Stimulated activated CD4-positive, alpha-beta T cell treated with anti-CD3 and anti-CD28 coated beads, Interleukin-15, amount 100 ng/mL, for 48 hours (primary cell): ENCODE measurements around the gene SENP7.
"Not testable (repeated sequence)": the region's sequence is repeated elsewhere in the genome, so short reads cannot be mapped to it uniquely, and the experiment has no call there.

Experiments used
- DNase-seq, 2 donors: peaks; one replicate each; pipeline ENCODE4 v3.0.0-alpha.2; 2020; ENCODE audit warnings: low read depth in 2 of 2

The SENP7 gene

DNA sequence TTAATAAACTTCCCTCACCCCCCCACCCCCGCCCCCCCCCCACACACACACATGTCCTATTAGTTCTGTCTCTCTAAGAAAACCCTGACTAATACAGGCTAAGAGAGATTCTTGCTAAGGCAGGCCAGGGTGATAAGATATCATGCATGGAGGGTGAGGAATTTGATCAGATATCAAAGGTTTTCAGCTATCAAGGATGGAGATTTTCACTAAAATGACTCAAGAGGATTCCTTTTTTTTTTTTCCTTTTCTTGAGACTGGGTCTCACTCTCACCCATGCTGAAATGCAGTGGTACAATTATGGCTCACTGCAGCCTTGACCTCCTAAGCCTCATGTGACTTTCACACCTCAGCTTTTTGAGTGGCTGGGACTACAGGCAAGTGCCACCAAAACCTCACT is 14.9 kb upstream of the SENP7 start:
- no peak for DNase-seq

- DNase-seq = no peak
Measured at GRCh38 chr3:101527441-101527840, 14.4 kb upstream of the SENP7 start.

- DNase-seq = no peak
Measured at GRCh38 chr3:101521211-101521701, 8.2 kb upstream of the SENP7 start.

GRCh38 chr3:101519685-101520365 is 6.8 kb upstream of the SENP7 start:
- DNase-seq = no peak

- DNase-seq = peak in 1 of 2 donors; percentile 38
Measured at GRCh38 chr3:101518421-101518871, 5.4 kb upstream of the SENP7 start.

- no peak for DNase-seq
Measured at GRCh38 chr3:101513419-101513986, 491 bp upstream of the SENP7 start.

- no peak for DNase-seq
Measured at GRCh38 chr3:101512396-101512645, 691 bp downstream of the SENP7 start.

DNA sequence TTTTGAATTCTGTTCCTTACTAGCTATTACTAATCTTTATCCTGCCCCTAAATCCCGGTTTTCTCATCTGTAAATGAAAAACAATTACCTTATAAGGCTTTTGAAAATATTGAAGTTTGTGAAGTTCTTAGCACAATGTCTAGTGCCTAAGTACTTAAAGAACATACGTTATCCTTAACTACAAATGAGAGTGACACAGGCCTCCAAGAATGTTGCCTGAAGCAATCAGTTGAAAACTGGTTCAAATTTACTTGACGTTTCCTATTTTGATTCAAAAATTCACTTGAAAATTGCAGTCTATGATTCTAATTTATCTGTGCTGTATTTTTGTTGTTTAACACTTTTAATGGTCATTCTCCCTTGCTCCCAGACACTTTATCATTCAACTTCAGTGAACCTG is 3.2 kb downstream of the SENP7 start:
- DNase-seq = no peak

DNA sequence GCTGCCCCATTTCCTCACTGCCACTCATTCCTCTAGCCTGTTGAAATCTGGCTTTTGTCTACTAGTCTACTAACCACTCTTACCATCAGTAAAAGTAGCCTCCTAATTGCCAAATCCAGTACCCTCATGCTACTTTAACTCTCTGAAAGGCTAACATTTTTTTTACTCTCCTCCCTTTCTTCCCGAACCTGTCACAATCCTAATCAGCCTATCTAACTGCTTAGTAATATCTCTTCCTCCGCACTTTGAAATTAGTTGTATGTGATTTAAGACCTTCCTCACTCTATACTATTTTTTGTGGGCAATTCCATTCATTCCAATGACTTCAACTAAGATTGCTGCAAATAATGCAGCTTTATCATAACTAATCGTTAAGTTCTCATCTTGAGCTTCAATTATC is 3.7 kb downstream of the SENP7 start:
- no peak for DNase-seq

DNA sequence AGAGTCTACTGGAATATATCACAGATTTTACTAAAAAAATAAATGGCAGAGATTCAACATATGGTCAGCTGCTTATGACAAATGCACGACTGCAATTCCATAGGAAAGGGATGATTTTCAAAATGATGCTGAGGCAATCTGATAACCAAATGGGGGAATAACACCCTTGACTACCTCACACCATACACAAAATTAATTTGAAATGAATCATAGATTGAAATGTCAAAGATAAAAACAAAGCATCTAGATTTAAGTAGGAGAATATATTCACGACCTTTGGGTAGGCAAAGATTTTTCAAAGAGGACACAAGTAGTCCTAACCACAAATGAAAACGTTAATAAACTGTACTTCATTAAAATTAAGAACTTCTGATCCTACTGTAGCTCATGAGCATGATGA is 11.2 kb downstream of the SENP7 start:
- no peak for DNase-seq

GRCh38 chr3:101500208-101500607 is 12.8 kb downstream of the SENP7 start:
- no peak for DNase-seq

DNA sequence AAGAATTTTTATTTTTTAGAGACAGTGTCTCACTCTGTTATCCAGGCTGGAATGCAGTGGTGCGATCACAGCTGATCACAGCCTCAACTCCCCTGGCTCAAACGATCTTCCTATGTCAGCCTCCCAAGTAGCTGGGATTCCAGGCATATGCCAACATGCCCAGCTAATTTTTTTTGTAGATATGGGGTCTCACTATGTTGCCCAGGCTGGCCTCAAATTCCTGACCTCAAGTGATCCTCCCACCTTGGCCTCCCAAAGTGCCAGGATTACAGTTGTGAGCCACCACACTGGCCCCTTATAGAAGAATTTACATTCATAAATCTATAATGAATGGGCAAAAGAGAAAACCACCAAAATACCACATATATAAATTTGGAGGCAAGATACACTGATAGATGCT is 15.2 kb downstream of the SENP7 start:
- no peak for DNase-seq

- no peak for DNase-seq
Measured at GRCh38 chr3:101495552-101495951, 17.5 kb downstream of the SENP7 start.

- DNase-seq = no peak
Measured at GRCh38 chr3:101484805-101485620, 28.0 kb downstream of the SENP7 start.

DNA sequence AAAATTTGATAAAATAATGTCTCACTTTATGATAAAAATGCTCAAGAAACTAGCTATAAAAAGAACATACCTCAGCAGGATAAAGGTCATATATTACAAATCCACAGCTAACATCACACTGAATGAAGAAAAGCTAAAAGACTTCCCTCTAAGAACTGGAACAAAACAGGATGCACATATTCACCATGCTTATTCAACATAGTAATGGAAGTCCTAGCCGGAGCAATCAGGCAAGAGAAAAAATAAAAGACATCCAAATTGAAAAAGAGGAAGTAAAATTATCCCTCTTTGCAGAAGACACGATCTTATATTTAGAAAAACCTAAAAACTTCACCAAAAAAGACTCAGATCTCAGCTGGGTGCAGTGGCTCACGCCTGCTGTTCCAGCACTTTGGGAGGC is 34.0 kb downstream of the SENP7 start:
- no peak for DNase-seq

DNA sequence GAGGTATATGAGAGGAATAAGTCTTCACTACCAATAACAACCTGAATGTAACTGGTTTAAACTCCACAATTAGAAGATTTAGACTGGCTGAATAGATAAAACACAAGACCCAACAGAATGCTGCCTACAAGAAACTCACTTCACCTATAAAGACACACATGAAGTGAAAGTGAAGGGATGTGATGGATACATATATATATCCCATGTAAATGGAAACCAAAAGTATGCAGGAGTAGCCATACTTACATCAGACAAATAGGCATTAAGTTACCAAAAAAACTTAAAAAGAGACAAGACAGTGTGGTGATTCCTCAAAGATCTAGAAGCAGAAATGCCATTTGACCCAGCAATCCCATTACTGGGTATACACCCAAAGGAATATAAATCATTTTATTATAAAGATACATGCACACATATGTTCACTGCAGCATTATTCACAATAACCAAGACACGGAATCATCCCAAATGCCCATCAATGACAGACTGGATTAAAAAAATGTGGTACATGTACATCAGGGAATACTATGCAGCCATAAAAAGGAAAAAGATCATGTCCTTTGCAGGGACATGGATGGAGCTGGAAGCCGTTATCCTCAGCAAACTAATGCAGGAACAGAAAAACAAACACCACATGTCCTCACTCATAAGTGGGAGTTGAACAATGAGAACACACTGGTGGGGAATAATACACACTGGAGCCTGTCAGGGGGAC is 38.0 kb downstream of the SENP7 start:
- not testable (repeated sequence) for DNase-seq

GRCh38 chr3:101468676-101469075 is 44.3 kb downstream of the SENP7 start:
- not testable (repeated sequence) for DNase-seq

DNA sequence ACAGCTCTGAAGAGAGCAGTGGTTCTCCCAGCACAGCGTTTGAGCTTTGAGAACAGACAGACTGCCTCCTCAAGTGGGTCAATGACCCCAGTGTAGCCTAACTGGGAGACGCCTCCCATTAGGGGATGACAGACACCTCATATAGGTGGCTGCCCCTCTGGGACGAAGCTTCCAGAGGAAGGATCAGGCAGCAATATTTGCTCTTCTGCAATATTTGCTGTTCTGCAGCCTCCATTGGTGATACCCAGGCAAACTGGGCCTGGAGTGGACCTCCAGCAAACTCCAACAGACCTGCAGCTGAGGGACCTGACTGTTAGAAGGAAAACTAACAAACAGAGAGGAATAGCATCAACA is 45.7 kb downstream of the SENP7 start:
- DNase-seq = not testable (repeated sequence)

DNA sequence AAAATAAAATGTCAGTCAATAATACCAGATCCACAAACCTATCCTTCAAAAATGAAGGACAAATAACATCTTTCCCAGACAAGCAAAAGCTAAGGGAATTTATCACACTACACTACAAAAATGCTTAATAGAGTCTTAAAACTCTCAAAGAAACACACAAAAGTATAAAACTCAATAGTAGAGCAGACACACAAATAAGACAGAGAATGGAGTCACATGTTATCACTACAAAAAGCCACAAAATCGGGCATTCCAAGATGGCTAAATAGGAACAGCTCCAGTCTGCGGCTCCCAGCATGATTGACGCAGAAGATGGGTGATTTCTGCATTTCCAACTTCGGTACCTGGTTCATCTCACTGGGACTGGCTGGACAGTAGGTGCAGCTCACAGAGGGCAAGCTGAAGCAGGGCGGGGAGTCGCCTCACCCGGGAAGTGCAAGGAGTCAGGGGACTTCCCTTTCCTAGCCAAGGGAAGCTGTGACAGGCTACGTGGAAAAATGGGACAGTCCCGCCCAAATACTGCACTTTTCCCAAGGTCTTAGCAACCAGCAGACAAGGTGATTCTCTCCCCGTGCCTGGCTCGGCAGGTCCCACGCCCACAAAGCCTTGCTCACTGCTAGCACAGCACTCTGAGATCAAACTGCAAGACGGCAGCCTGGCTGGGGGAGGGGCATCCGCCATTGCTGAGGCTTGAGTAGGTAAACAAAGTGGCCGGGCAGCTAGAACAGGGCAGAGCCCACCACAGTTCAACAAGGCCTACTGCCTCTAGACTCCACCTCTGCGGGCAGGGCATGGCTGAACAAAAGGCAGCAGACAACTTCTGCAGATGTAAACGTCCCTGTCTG is 46.3 kb downstream of the SENP7 start:
- peak in 1 of 2 donors; percentile 75 for DNase-seq

DNA sequence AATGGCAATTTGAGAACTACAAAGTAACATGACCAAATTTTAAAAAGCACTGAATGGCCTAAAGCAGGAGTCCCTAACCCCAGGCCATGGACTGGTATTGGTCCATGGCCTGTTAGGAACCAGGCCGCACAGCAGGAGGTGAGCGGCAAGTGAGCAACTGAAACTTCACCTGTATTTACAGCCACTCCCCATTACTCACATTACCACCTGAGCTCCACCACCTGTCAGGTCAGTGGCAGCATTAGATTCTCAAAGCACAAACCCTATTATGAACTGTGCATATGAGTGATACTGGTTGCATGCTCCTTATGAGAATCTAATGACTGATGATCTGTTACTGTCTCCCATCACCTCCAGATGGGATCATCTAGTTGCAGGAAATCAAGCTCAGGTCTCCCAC is 48.8 kb downstream of the SENP7 start:
- DNase-seq = no peak

DNA sequence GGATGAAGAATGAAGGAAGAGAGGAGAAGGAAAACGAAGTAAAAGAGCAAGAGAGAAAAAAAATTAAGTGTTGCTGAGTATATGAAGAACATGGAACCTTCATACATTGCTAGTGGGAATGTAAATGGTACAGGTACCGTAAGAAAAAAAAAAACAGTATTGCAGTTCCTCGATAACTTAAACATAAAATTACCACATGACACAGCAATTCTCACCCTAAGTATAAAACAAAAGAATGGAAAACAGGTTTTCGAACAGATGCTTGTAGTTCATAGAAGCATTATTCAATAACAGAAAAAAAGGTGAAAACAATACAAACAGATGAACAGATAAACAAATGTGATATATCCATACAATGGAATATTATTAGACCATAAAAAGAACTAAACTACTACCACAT is 51.6 kb downstream of the SENP7 start:
- no peak for DNase-seq

- DNase-seq = no peak
Measured at GRCh38 chr3:101458387-101458786, 54.6 kb downstream of the SENP7 start.
